HG03432 (cell line): Measurements from ENCODE around the gene RBM6.
"Not testable (repeated sequence)": the region's sequence is repeated elsewhere in the genome, so short reads cannot be mapped to it uniquely, and the experiment has no call there.

Experiments used
- ATAC-seq: cut with Tn5 transposase; IDR thresholded peaks from one replicate; pipeline ENCODE4 v1.9.1; 2021; ENCODE audit warnings: mild to moderate bottlenecking, moderate library complexity; ENCODE audit not compliant: unreplicated experiment

The RBM6 gene

GRCh38 chr3:49939858-49940666 is at the start of gene RBM6:
TSS of gene RBM6 (plus strand) at chr3:49940150. CDS start at chr3:49962642, 22,492 bp downstream.
- ATAC-seq: peak; percentile 89

GRCh38 chr3:49895791-49896190 is 44.2 kb upstream of the RBM6 start:
- no peak for ATAC-seq

- no peak for ATAC-seq
These were observed 43.6 kb upstream of the RBM6 start for GRCh38 chr3:49896345-49896744.

GRCh38 chr3:49898991-49899390 is 41.0 kb upstream of the RBM6 start:
- ATAC-seq: no peak

- ATAC-seq: no peak
These were observed 40.1 kb upstream of the RBM6 start for GRCh38 chr3:49899815-49900214.

- ATAC-seq: no peak
These were observed 39.3 kb upstream of the RBM6 start for GRCh38 chr3:49900491-49901153.

- no peak for ATAC-seq
These were observed 38.3 kb upstream of the RBM6 start for GRCh38 chr3:49901366-49902339.

DNA sequence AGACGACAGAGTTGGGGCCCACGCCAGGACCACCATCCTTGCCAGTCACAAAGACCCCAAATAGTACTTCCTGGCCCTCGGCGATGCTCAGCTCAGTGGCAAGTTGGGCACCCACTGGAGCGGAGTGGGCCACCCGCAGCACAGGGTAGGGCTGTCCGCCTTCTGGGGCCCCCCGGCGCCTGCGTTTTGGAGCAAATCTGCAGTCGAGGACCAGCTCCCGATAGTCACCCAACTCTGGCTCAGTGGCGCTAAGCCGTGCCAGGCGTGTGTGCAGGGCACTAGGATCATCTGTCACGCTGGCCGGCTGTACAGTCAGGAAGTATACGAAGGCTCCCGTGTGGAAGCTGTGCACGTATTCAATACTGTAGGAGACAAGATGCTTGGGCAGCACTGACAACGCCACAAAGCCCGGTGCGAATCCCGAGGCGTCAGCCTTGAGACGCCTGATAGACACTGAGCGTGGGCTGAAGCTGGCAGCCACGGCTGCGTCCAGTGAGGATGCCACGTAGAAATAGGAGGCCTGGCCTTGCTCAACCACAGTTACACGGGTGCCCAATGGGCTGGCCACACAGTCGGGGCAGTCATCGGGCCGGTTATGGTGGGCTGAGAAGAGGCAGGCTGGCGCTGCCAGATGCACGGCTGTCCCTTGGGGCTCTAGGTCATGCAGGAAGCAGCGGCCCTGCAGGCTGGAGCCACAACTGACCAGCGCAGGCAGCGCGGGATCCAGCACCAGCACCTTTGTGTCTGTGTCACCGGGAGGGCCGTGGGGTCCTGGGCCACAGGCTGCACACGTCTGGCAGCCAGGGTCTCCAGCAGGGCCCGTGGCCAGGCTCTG is 37.2 kb upstream of the RBM6 start:
- ATAC-seq: no peak

- ATAC-seq: peak; percentile 82
These were observed 36.2 kb upstream of the RBM6 start, which contains the start of gene MST1R for GRCh38 chr3:49903451-49904424. TSS of gene MST1R (minus strand) at chr3:49903873. CDS start at chr3:49903609, 264 bp downstream.

- ATAC-seq: not testable (repeated sequence)
These were observed 35.5 kb upstream of the RBM6 start for GRCh38 chr3:49904448-49904847.

DNA sequence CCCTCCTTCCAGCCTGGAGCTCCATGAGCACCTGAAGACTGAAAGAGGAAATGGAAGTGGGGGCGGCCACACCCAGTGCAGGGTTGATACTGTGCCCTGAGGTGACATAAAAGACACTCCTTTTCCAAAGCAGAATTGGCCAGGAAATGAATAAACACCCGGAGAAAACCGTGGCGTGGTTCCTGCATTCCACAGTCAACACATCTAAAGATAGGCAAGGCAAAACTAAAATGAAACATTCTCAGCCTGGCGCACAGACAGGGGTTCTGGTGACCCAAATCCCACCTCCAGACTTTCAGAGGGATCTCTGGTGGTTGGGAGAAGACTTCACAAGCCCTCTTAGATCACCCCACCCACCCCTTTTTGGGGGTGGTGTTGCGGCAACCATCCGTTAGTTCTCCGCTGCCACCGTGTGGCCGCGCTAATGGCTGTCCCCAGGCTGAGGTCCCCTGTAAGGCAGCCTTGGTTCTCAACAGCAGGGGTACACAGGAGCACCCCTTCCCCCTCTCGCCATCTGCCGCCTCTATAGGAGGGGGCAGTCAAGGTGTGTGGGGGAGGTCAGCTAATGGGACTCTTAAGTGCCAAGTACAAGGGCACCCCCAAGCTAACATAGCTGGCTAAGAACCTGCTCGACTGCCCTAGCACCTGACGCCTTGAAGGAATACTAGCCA is 33.7 kb upstream of the RBM6 start:
- ATAC-seq: peak; percentile 34

- ATAC-seq: no peak
These were observed 31.4 kb upstream of the RBM6 start for GRCh38 chr3:49908373-49909199.

- no peak for ATAC-seq
These were observed 29.4 kb upstream of the RBM6 start for GRCh38 chr3:49910409-49911123.

GRCh38 chr3:49911124-49911420 is 28.9 kb upstream of the RBM6 start:
- ATAC-seq: no peak

DNA sequence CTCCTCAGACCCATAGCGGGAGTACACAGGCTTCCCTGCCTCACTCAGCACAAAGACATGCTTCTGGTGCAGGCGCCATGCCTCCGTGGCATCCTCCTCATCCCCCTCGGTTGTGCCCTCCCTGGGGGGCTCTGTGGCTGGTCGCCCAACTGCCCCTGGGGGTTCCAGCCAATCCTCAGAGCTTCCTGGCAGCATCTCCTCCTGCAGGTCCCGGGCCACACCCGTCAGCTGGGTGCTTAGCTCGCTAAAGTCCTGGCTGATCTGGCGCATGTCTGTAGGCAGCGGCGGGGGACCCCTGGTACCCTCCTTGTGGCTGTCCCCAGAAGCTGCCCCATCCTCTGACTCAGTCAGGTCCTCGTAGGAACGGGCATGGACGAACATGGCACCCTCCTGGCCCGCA is 28.3 kb upstream of the RBM6 start:
- no peak for ATAC-seq

- ATAC-seq: no peak
These were observed 27.1 kb upstream of the RBM6 start for GRCh38 chr3:49912881-49913281.

GRCh38 chr3:49914906-49915305 is 25.0 kb upstream of the RBM6 start:
- no peak for ATAC-seq
